K562 (cell line): Measurements from ENCODE around the gene CPS1. TPM values are rescaled to one million over a fixed set of nuclear protein-coding genes. Genes with fewer than 3 reads are reported as not detected.

Source experiments
- ATAC-seq: fragments of 200-7000 bp; cut with Tn5 transposase; 3 replicates; pipeline ENCODE4 v1.9.1; 2020; ENCODE audit warnings: moderate library complexity
- BruUV-seq: library from RNA; stranded (reverse); fragments of 400-500 nt; replicated peaks from 2 replicates; lab custom pipeline; 2021; lab: Mats Ljungman, UMichigan
- CTCF ChIA-PET: fragments of 300-600 bp; formaldehyde crosslinking; extraction: SDS; loops from one replicate; lab custom pipeline; 2021; ENCODE audit warnings: low intra/inter-chr PET ratio; lab: Yijun Ruan, JAX
- POLR2A ChIA-PET: fragments of 300-600, 350-650 bp; sonication (Branson Sonifier 250); formaldehyde crosslinking; extraction: SDS; loops from one replicate; lab custom pipeline; 2021; ENCODE audit warnings: antibody characterized with exemption, inconsistent platforms; lab: Yijun Ruan, JAX
- DNase-seq, 4 experiments: peaks; one replicate each; pipeline versions ENCODE4 v3.0.0 to v3.0.0-alpha.2; 2011 to 2018; ENCODE audit warnings: low spot score in 3 of 4, mixed read lengths in 3 of 4; ENCODE audit errors: extremely low read depth in 1 of 4
- FAIRE-seq: peaks from 2 replicates; lab custom pipeline; 2011; peaks lifted over from hg19 to GRCh38; lab: Jason Lieb, UNC
- H2AFZ ChIP-seq: 2 replicates; pipeline ENCODE4 v1.6.0; 2011; ENCODE audit warnings: low read depth, low read length, control low read depth, inconsistent platforms
- H3K27ac ChIP-seq: fragments of 200-600 bp; 3 replicates; pipeline ENCODE4 v1.8.0; 2011; ENCODE audit warnings: low read depth, mild to moderate bottlenecking, control low read depth, inconsistent platforms, low read length, moderate library complexity, mixed read lengths; ENCODE audit errors: extremely low read depth
- H3K27me3 ChIP-seq, 2 experiments: fragments of 300-600 bp in 1 of 2; 2 replicates in 1 of 2; 3 replicates in 1 of 2; pipeline versions ENCODE4 v1.6.0 to v1.8.0; 2011; ENCODE audit warnings: inconsistent platforms in 2 of 2, low read length in 2 of 2, mild to moderate bottlenecking in 1 of 2, mixed read lengths in 1 of 2, moderate library complexity in 1 of 2; ENCODE audit not compliant: control insufficient read depth in 2 of 2, insufficient read depth in 2 of 2
- H3K36me3 ChIP-seq: fragments of 300-600 bp; 3 replicates; pipeline ENCODE4 v1.8.0; 2011; ENCODE audit warnings: mild to moderate bottlenecking, low read length, inconsistent platforms; ENCODE audit not compliant: control insufficient read depth, insufficient read depth
- H3K4me1 ChIP-seq, 2 experiments: fragments of 200-600 bp in 1 of 2; replicated peaks in 1 of 2; 2 replicates in 1 of 2; 3 replicates in 1 of 2; pipeline versions ENCODE4 v1.5.1 to v1.8.0; 2011; ENCODE audit warnings: inconsistent platforms in 2 of 2, low read length in 2 of 2, mild to moderate bottlenecking in 1 of 2, mixed read lengths in 1 of 2, moderate library complexity in 1 of 2; ENCODE audit not compliant: control insufficient read depth in 2 of 2, insufficient read depth in 2 of 2
- H3K4me2 ChIP-seq: 2 replicates; pipeline ENCODE4 v1.6.1; 2011; ENCODE audit warnings: low read length, control low read depth, inconsistent platforms, mixed read lengths; ENCODE audit not compliant: insufficient read depth
- H3K4me3 ChIP-seq: fragments of 200-600 bp; sonication (generic), shearing (Covaris generic); 2 replicates; pipeline ENCODE4 v1.5.1; 2016; ENCODE audit warnings: control low read depth, inconsistent platforms
- H3K79me2 ChIP-seq: fragments of 200-600 bp; 3 replicates; pipeline ENCODE4 v1.8.0; 2011; ENCODE audit warnings: low read length, inconsistent platforms; ENCODE audit not compliant: control insufficient read depth, insufficient read depth
- H3K9ac ChIP-seq, 2 experiments: 2 replicates each; pipeline versions ENCODE4 v1.6.0 to v1.6.1; 2011; ENCODE audit warnings: low read depth in 2 of 2, low read length in 2 of 2, control low read depth in 1 of 2, inconsistent platforms in 1 of 2, mild to moderate bottlenecking in 1 of 2, mixed read lengths in 1 of 2; ENCODE audit not compliant: insufficient read depth in 1 of 2
- H3K9me1 ChIP-seq: one replicate; pipeline ENCODE4 v1.6.0; 2011; ENCODE audit warnings: inconsistent platforms, mild to moderate bottlenecking, low read length, moderate library complexity; ENCODE audit not compliant: control insufficient read depth, insufficient read depth
- H3K9me3 ChIP-seq: replicated peaks from 2 replicates; pipeline ENCODE4 v1.5.1; 2011; ENCODE audit warnings: low read depth, low read length, inconsistent platforms; ENCODE audit not compliant: control insufficient read depth, insufficient read depth
- H4K20me1 ChIP-seq: replicated peaks from 2 replicates; pipeline ENCODE4 v1.6.1; 2011; ENCODE audit warnings: low read length, inconsistent platforms, mixed read lengths; ENCODE audit not compliant: control insufficient read depth, insufficient read depth
- AFF1 ChIP-seq, 2 experiments: fragments of 450-650 bp; IDR thresholded peaks; 2 replicates each; pipeline ENCODE4 v1.6.1; 2018; ENCODE audit warnings: mild to moderate bottlenecking in 2 of 2, low read depth in 1 of 2; ENCODE audit not compliant: partially characterized antibody in 2 of 2
- CBX1 ChIP-seq: sonication (generic); IDR thresholded peaks from 2 replicates; pipeline ENCODE4 v1.6.1; 2016; ENCODE audit warnings: antibody characterized with exemption, low read depth, mild to moderate bottlenecking
- CSDE1 ChIP-seq, 2 experiments: fragments of 450-650 bp; IDR thresholded peaks; 2 replicates each; pipeline ENCODE4 v1.6.1; 2016; ENCODE audit warnings: mild to moderate bottlenecking in 1 of 2
- E2F4 ChIP-seq: sonication (generic); formaldehyde crosslinking; IDR thresholded peaks from 2 replicates; pipeline ENCODE4 v1.8.0; 2022; ENCODE audit warnings: mild to moderate bottlenecking, low read depth, missing genetic modification reagents
- EP400 ChIP-seq: fragments of 450-650 bp; IDR thresholded peaks from 2 replicates; pipeline ENCODE4 v1.6.1; 2017; ENCODE audit warnings: antibody characterized with exemption, mild to moderate bottlenecking, moderate library complexity
- FIP1L1 ChIP-seq: fragments of 200-400 bp; formaldehyde crosslinking; IDR thresholded peaks from 2 replicates; pipeline ENCODE4 v1.6.1; 2018; ENCODE audit warnings: mild to moderate bottlenecking, low read depth, low read length; ENCODE audit not compliant: poor library complexity, severe bottlenecking
- FOXK2 ChIP-seq, 2 experiments: fragments of 450-650 bp; IDR thresholded peaks in 1 of 2; conservative IDR thresholded peaks in 1 of 2; 2 replicates each; pipeline ENCODE4 v1.6.1; 2016; ENCODE audit warnings: low read depth in 2 of 2, mild to moderate bottlenecking in 1 of 2
- GATAD2A ChIP-seq: fragments of 450-650 bp; IDR thresholded peaks from 2 replicates; pipeline ENCODE4 v1.6.1; 2017
- JUN ChIP-seq, 2 experiments: sonication (generic) in 1 of 2; formaldehyde crosslinking in 1 of 2; IDR thresholded peaks; 2 replicates each; pipeline versions ENCODE4 v1.6.1 to v1.8.0; 2012 to 2022; ENCODE audit warnings: borderline replicate concordance in 2 of 2, mild to moderate bottlenecking in 2 of 2, improper control_type of control experiment in 1 of 2, low read depth in 1 of 2, low read length in 1 of 2, missing genetic modification reagents in 1 of 2
- KAT2B ChIP-seq: IDR thresholded peaks from one replicate; pipeline ENCODE4 v1.6.1; 2012; ENCODE audit warnings: low read depth, mild to moderate bottlenecking, control low read depth, inconsistent platforms, low read length, moderate library complexity
- KDM1A ChIP-seq, 2 experiments: fragments of 450-650 bp; IDR thresholded peaks; 2 replicates each; pipeline ENCODE4 v1.6.1; 2016; ENCODE audit warnings: mild to moderate bottlenecking in 2 of 2
- MAFF ChIP-seq: IDR thresholded peaks from 2 replicates; pipeline ENCODE4 v1.6.1; 2012; ENCODE audit warnings: low read length, improper control_type of control experiment
- MCM2 ChIP-seq: fragments of 450-650 bp; IDR thresholded peaks from 2 replicates; pipeline ENCODE4 v1.6.1; 2017; ENCODE audit warnings: low read depth, mild to moderate bottlenecking
- MEF2D ChIP-seq: conservative IDR thresholded peaks from 2 replicates; pipeline ENCODE4 v1.6.1; 2016; ENCODE audit warnings: low read depth, missing genetic modification characterization, missing compliant biosample characterization
- POLR2H ChIP-seq: IDR thresholded peaks from 2 replicates; pipeline ENCODE4 v1.6.1; 2016; ENCODE audit warnings: missing genetic modification characterization, low read depth, mild to moderate bottlenecking, control low read depth, missing compliant biosample characterization, moderate library complexity
- RBM14 ChIP-seq: fragments of 200-400 bp; formaldehyde crosslinking; IDR thresholded peaks from 2 replicates; pipeline ENCODE4 v1.6.1; 2018; ENCODE audit warnings: low read depth, mild to moderate bottlenecking, low read length, moderate library complexity, borderline replicate concordance; ENCODE audit not compliant: insufficient read depth
- SNAPC5 ChIP-seq: fragments of 250-450 bp; sonication (Bioruptor Pico); IDR thresholded peaks from 2 replicates; pipeline ENCODE4 v1.8.0; 2021; ENCODE audit warnings: moderate library complexity, mild to moderate bottlenecking, inconsistent platforms
- WGBS: fragments of 100-300 bp; shearing (Covaris generic); methylation state at CpG from one replicate; pipeline ENCODE4 v1.1.6; 2016; ENCODE audit warnings: low coverage, mixed read lengths; ENCODE audit not compliant: insufficient coverage; ENCODE audit errors: missing lambda C conversion rate; 5-methylcytosine and 5-hydroxymethylcytosine counted together
- in situ Hi-C: fragments of 300-500 bp; cut with MboI; formaldehyde crosslinking; loops from 4 replicates; pipeline ENCODE4 v1.15.0; 2018; ENCODE audit warnings: inconsistent platforms, mixed read lengths
- intact Hi-C: fragments of 100-400 bp; cut with micrococcal nuclease; formaldehyde crosslinking; loops from 2 replicates; pipeline ENCODE4 v1.14.2; 2022
- polyA plus RNA-seq, 8 experiments: library from polyadenylated mRNA; depleted of rRNA in 4 of 8; stranded (reverse) in 5 of 8; unstranded in 3 of 8; fragments of >200 nt; fragmentation: Nextera tagmentation in 2 of 8; fragmentation: Illumina TruSeq in 1 of 8; extraction: Ambion mirVana in 2 of 8; extraction: Trizol in 1 of 8; gene quantifications; 2 replicates each; pipeline versions ENCODE4 v1.2.1 to v1.2.3, GENCODE V29; 2011 to 2014; ENCODE audit warnings: inconsistent platforms in 1 of 8, missing spikeins in 1 of 8
- total RNA-seq, 7 experiments: library from RNA; depleted of rRNA in 6 of 7; stranded (reverse); fragments of >200 nt in 6 of 7; fragmentation: Illumina TruSeq in 2 of 7; extraction: Trizol in 2 of 7; gene quantifications; 2 replicates each; pipeline versions ENCODE4 v1.2.1 to v1.2.3, GENCODE V29; 2011 to 2021; ENCODE audit warnings: low replicate concordance in 1 of 7

The CPS1 gene
- total and polyA plus RNA-seq, 9 of the 15 experiments (the other 6 are each of a cell fraction or from before 2014, with no cell fraction given): 2.4 to 13.5 (median 6.0) TPM

- Histone ChIP-seq H3K9me3 (no peaks in the 10 kb centered on the region), H3K4me2 (no peak overlapping the region), H3K79me2 (no peaks in the 10 kb centered on the region), H3K27ac (no peak overlapping the region), H3K9me1 (no peaks in the 10 kb centered on the region), H3K36me3 (no peaks in the 10 kb centered on the region), H4K20me1 (no peaks in the 10 kb centered on the region), H2AFZ (no peak overlapping the region), H3K27me3 (no peaks in the 10 kb centered on the region), H3K9ac (no peak overlapping the region), H3K4me1 (no peaks in the 10 kb centered on the region), H3K4me3 (no peak overlapping the region)
- ChIA-PET POLR2A (no interaction called here), CTCF (no interaction called here)
- in situ Hi-C loops (no loop called here), intact Hi-C loops (loop anchor here (2.0 kb wide), 1 partner anchor 541 kb away; no protein-coding TSS in a partner anchor)
- ATAC-seq: no peak
- DNase-seq: no peak
- TF ChIP-seq CSDE1 (IDR thresholded peaks at IDR 0.05) (no peak), CBX1 (no peak), JUN (IDR thresholded peaks at IDR 0.05; ENCODE audit: borderline replicate concordance, low read depth, low read length) (no peak), JUN (CRISPR knock-in tag; IDR thresholded peaks at IDR 0.05; ENCODE audit: borderline replicate concordance) (no peak), KDM1A (IDR thresholded peaks at IDR 0.05) (no peak), MCM2 (no peak), POLR2H (no peak), FIP1L1 (no peak), EP400 (no peak), FOXK2 (conservative IDR thresholded peaks at IDR 0.05 in 1 of 2, IDR thresholded peaks at IDR 0.05 in 1 of 2; ENCODE audit: low read depth in 2 of 2) (no peak), E2F4 (no peak), MAFF (no peak), GATAD2A (no peak), MEF2D (tag) (no peak), KAT2B (no peak), RBM14 (no peak), AFF1 (IDR thresholded peaks at IDR 0.05; ENCODE audit: low read depth in 1 of 2, partially characterized antibody in 2 of 2) (no peak), SNAPC5 (CRISPR knock-in tag) (no peak)
- WGBS: 9% methylated on average over 1 of the region's 1 CpG
- no TSS peak for BruUV-seq
- FAIRE-seq: no peak
These were observed 60.9 kb downstream of the CPS1 start for GRCh38 chr2:210617318-210617717.
